K562 (cell line): Measurements from ENCODE around the gene CCDC85A. TPM values are rescaled to one million over a fixed set of nuclear protein-coding genes. Genes with fewer than 3 reads are reported as not detected.

Experiments
- ATAC-seq: fragments of 200-7000 bp; cut with Tn5 transposase; 3 replicates; pipeline ENCODE4 v1.9.1; 2020; ENCODE audit warnings: moderate library complexity
- BruUV-seq: library from RNA; stranded (reverse); fragments of 400-500 nt; replicated peaks from 2 replicates; lab custom pipeline; 2021; lab: Mats Ljungman, UMichigan
- CTCF ChIA-PET: fragments of 300-600 bp; formaldehyde crosslinking; extraction: SDS; loops from one replicate; lab custom pipeline; 2021; ENCODE audit warnings: low intra/inter-chr PET ratio; lab: Yijun Ruan, JAX
- POLR2A ChIA-PET: fragments of 300-600, 350-650 bp; sonication (Branson Sonifier 250); formaldehyde crosslinking; extraction: SDS; loops from one replicate; lab custom pipeline; 2021; ENCODE audit warnings: antibody characterized with exemption, inconsistent platforms; lab: Yijun Ruan, JAX
- DNase-seq, 4 experiments: peaks; one replicate each; pipeline versions ENCODE4 v3.0.0 to v3.0.0-alpha.2; 2011 to 2018; ENCODE audit warnings: low spot score in 3 of 4, mixed read lengths in 3 of 4; ENCODE audit errors: extremely low read depth in 1 of 4
- FAIRE-seq: peaks from 2 replicates; lab custom pipeline; 2011; peaks lifted over from hg19 to GRCh38; lab: Jason Lieb, UNC
- H2AFZ ChIP-seq: 2 replicates; pipeline ENCODE4 v1.6.0; 2011; ENCODE audit warnings: low read depth, low read length, control low read depth, inconsistent platforms
- H3K27ac ChIP-seq: fragments of 200-600 bp; 3 replicates; pipeline ENCODE4 v1.8.0; 2011; ENCODE audit warnings: low read depth, mild to moderate bottlenecking, control low read depth, inconsistent platforms, low read length, moderate library complexity, mixed read lengths; ENCODE audit errors: extremely low read depth
- H3K27me3 ChIP-seq, 2 experiments: fragments of 300-600 bp in 1 of 2; 2 replicates in 1 of 2; 3 replicates in 1 of 2; pipeline versions ENCODE4 v1.6.0 to v1.8.0; 2011; ENCODE audit warnings: inconsistent platforms in 2 of 2, low read length in 2 of 2, mild to moderate bottlenecking in 1 of 2, mixed read lengths in 1 of 2, moderate library complexity in 1 of 2; ENCODE audit not compliant: control insufficient read depth in 2 of 2, insufficient read depth in 2 of 2
- H3K36me3 ChIP-seq: fragments of 300-600 bp; 3 replicates; pipeline ENCODE4 v1.8.0; 2011; ENCODE audit warnings: mild to moderate bottlenecking, low read length, inconsistent platforms; ENCODE audit not compliant: control insufficient read depth, insufficient read depth
- H3K4me1 ChIP-seq, 2 experiments: fragments of 200-600 bp in 1 of 2; replicated peaks in 1 of 2; 2 replicates in 1 of 2; 3 replicates in 1 of 2; pipeline versions ENCODE4 v1.5.1 to v1.8.0; 2011; ENCODE audit warnings: inconsistent platforms in 2 of 2, low read length in 2 of 2, mild to moderate bottlenecking in 1 of 2, mixed read lengths in 1 of 2, moderate library complexity in 1 of 2; ENCODE audit not compliant: control insufficient read depth in 2 of 2, insufficient read depth in 2 of 2
- H3K4me2 ChIP-seq: 2 replicates; pipeline ENCODE4 v1.6.1; 2011; ENCODE audit warnings: low read length, control low read depth, inconsistent platforms, mixed read lengths; ENCODE audit not compliant: insufficient read depth
- H3K4me3 ChIP-seq: fragments of 200-600 bp; sonication (generic), shearing (Covaris generic); 2 replicates; pipeline ENCODE4 v1.5.1; 2016; ENCODE audit warnings: control low read depth, inconsistent platforms
- H3K79me2 ChIP-seq: fragments of 200-600 bp; 3 replicates; pipeline ENCODE4 v1.8.0; 2011; ENCODE audit warnings: low read length, inconsistent platforms; ENCODE audit not compliant: control insufficient read depth, insufficient read depth
- H3K9ac ChIP-seq, 2 experiments: 2 replicates each; pipeline versions ENCODE4 v1.6.0 to v1.6.1; 2011; ENCODE audit warnings: low read depth in 2 of 2, low read length in 2 of 2, control low read depth in 1 of 2, inconsistent platforms in 1 of 2, mild to moderate bottlenecking in 1 of 2, mixed read lengths in 1 of 2; ENCODE audit not compliant: insufficient read depth in 1 of 2
- H3K9me1 ChIP-seq: one replicate; pipeline ENCODE4 v1.6.0; 2011; ENCODE audit warnings: inconsistent platforms, mild to moderate bottlenecking, low read length, moderate library complexity; ENCODE audit not compliant: control insufficient read depth, insufficient read depth
- H3K9me3 ChIP-seq: replicated peaks from 2 replicates; pipeline ENCODE4 v1.5.1; 2011; ENCODE audit warnings: low read depth, low read length, inconsistent platforms; ENCODE audit not compliant: control insufficient read depth, insufficient read depth
- H4K20me1 ChIP-seq: replicated peaks from 2 replicates; pipeline ENCODE4 v1.6.1; 2011; ENCODE audit warnings: low read length, inconsistent platforms, mixed read lengths; ENCODE audit not compliant: control insufficient read depth, insufficient read depth
- CAMTA2 ChIP-seq: fragments of 250-450 bp; sonication (Bioruptor Pico); conservative IDR thresholded peaks from 2 replicates; pipeline ENCODE4 v1.5.1; 2022
- CBFA2T2 ChIP-seq: fragments of 450-650 bp; conservative IDR thresholded peaks from 2 replicates; pipeline ENCODE4 v1.6.1; 2017; ENCODE audit warnings: mild to moderate bottlenecking
- ELF2 ChIP-seq: fragments of 250-450 bp; sonication (Bioruptor Pico); IDR thresholded peaks from 2 replicates; pipeline ENCODE4 v1.5.0; 2021; ENCODE audit warnings: mild to moderate bottlenecking
- ELK3 ChIP-seq: fragments of 450-650 bp; formaldehyde crosslinking; IDR thresholded peaks from 2 replicates; pipeline ENCODE4 v1.4.0; 2020; ENCODE audit warnings: mild to moderate bottlenecking
- EP300 ChIP-seq: IDR thresholded peaks from 2 replicates; pipeline ENCODE4 v1.6.1; 2012; ENCODE audit warnings: low read length, improper control_type of control experiment
- GTF2B ChIP-seq: IDR thresholded peaks from 2 replicates; pipeline ENCODE4 v1.6.1; 2011; ENCODE audit not compliant: insufficient read length; ENCODE audit errors: extremely low read depth
- HBP1 ChIP-seq: fragments of 450-650 bp; formaldehyde crosslinking; IDR thresholded peaks from 2 replicates; pipeline ENCODE4 v1.4.0; 2022; ENCODE audit warnings: missing genetic modification characterization
- HCFC1 ChIP-seq: IDR thresholded peaks from 2 replicates; pipeline ENCODE4 v1.6.1; 2012; ENCODE audit warnings: low read depth, low read length, improper control_type of control experiment
- KDM1A ChIP-seq, 2 experiments: fragments of 450-650 bp; IDR thresholded peaks; 2 replicates each; pipeline ENCODE4 v1.6.1; 2016; ENCODE audit warnings: mild to moderate bottlenecking in 2 of 2
- KDM4B ChIP-seq, 2 experiments: fragments of 450-650 bp in 1 of 2; sonication (generic) in 1 of 2; IDR thresholded peaks; 2 replicates each; pipeline ENCODE4 v1.6.1; 2016 to 2017; ENCODE audit warnings: borderline replicate concordance in 2 of 2, antibody characterized with exemption in 1 of 2, low read depth in 1 of 2, mild to moderate bottlenecking in 1 of 2
- NR0B1 ChIP-seq: fragments of 450-650 bp; IDR thresholded peaks from one replicate; pipeline ENCODE4 v1.6.1; 2018; ENCODE audit warnings: mild to moderate bottlenecking, moderate library complexity; ENCODE audit not compliant: partially characterized antibody
- PCBP1 ChIP-seq: fragments of 200-400 bp; formaldehyde crosslinking; IDR thresholded peaks from 2 replicates; pipeline ENCODE4 v1.6.1; 2018; ENCODE audit warnings: mild to moderate bottlenecking, low read depth, low read length; ENCODE audit not compliant: poor library complexity, severe bottlenecking
- PHF8 ChIP-seq: fragments of 200-600 bp; sonication (generic); IDR thresholded peaks from 2 replicates; pipeline ENCODE4 v1.6.1; 2012; ENCODE audit warnings: mixed run types, mild to moderate bottlenecking, inconsistent platforms, low read length, moderate library complexity, borderline replicate concordance
- TAF9B ChIP-seq: fragments of 450-650 bp; IDR thresholded peaks from 2 replicates; pipeline ENCODE4 v1.6.1; 2018; ENCODE audit warnings: mild to moderate bottlenecking; ENCODE audit not compliant: partially characterized antibody
- ZNF583 ChIP-seq: fragments of 250-450 bp; sonication (Bioruptor Pico); IDR thresholded peaks from 2 replicates; pipeline ENCODE4 v1.4.0; 2020
- WGBS: fragments of 100-300 bp; shearing (Covaris generic); methylation state at CpG from one replicate; pipeline ENCODE4 v1.1.6; 2016; ENCODE audit warnings: low coverage, mixed read lengths; ENCODE audit not compliant: insufficient coverage; ENCODE audit errors: missing lambda C conversion rate; 5-methylcytosine and 5-hydroxymethylcytosine counted together
- in situ Hi-C: fragments of 300-500 bp; cut with MboI; formaldehyde crosslinking; loops from 4 replicates; pipeline ENCODE4 v1.15.0; 2018; ENCODE audit warnings: inconsistent platforms, mixed read lengths
- intact Hi-C: fragments of 100-400 bp; cut with micrococcal nuclease; formaldehyde crosslinking; loops from 2 replicates; pipeline ENCODE4 v1.14.2; 2022
- polyA plus RNA-seq, 8 experiments: library from polyadenylated mRNA; depleted of rRNA in 4 of 8; stranded (reverse) in 5 of 8; unstranded in 3 of 8; fragments of >200 nt; fragmentation: Nextera tagmentation in 2 of 8; fragmentation: Illumina TruSeq in 1 of 8; extraction: Ambion mirVana in 2 of 8; extraction: Trizol in 1 of 8; gene quantifications; 2 replicates each; pipeline versions ENCODE4 v1.2.1 to v1.2.3, GENCODE V29; 2011 to 2014; ENCODE audit warnings: inconsistent platforms in 1 of 8, missing spikeins in 1 of 8
- total RNA-seq, 7 experiments: library from RNA; depleted of rRNA in 6 of 7; stranded (reverse); fragments of >200 nt in 6 of 7; fragmentation: Illumina TruSeq in 2 of 7; extraction: Trizol in 2 of 7; gene quantifications; 2 replicates each; pipeline versions ENCODE4 v1.2.1 to v1.2.3, GENCODE V29; 2011 to 2021; ENCODE audit warnings: low replicate concordance in 1 of 7

The CCDC85A gene
- total and polyA plus RNA-seq, 9 of the 15 experiments (the other 6 are each of a cell fraction or from before 2014, with no cell fraction given) = 0.03 to 0.14 (median 0.10) TPM; not detected in 5

GRCh38 chr2:56210291-56210690 lies 26.5 kb downstream of the CCDC85A start:
- Histone ChIP-seq H3K27ac (no peak overlapping the region), H3K27me3 (no peaks in the 10 kb centered on the region), H4K20me1 (no peaks in the 10 kb centered on the region), H3K4me2 (no peak overlapping the region), H3K36me3 (no peaks in the 10 kb centered on the region), H3K9me3 (no peaks in the 10 kb centered on the region), H3K79me2 (no peaks in the 10 kb centered on the region), H3K4me1 (no peaks in the 10 kb centered on the region), H2AFZ (no peak overlapping the region), H3K4me3 (no peak overlapping the region), H3K9ac (no peak overlapping the region), H3K9me1 (no peaks in the 10 kb centered on the region)
- ATAC-seq (no peak), DNase-seq (no peak), FAIRE-seq (no peak)
- in situ Hi-C loops = no loop called here
- TF ChIP-seq CAMTA2 (CRISPR knock-in tag) (no peak), HBP1 (CRISPR knock-in tag) (no peak), KDM1A (IDR thresholded peaks at IDR 0.05) (no peak), CBFA2T2 (no peak), ELF2 (no peak), EP300 (no peak), HCFC1 (no peak), NR0B1 (no peak), KDM4B (IDR thresholded peaks at IDR 0.05; ENCODE audit: borderline replicate concordance in 2 of 2, low read depth in 1 of 2) (no peak), PHF8 (no peak), ZNF583 (CRISPR knock-in tag) (no peak), GTF2B (no peak), TAF9B (no peak), ELK3 (CRISPR knock-in tag) (no peak), PCBP1 (no peak)
- intact Hi-C loops = no loop called here
- ChIA-PET CTCF (no interaction called here), POLR2A (no interaction called here)
- WGBS = 0% methylated on average over 3 of the region's 3 CpGs
- BruUV-seq = no TSS peak
